HTR-8/SVneo (cell line): ENCODE data around the gene IFITM10.

ENCODE experiments used
- DNase-seq: peaks from one replicate; pipeline ENCODE4 v3.0.0; 2011; ENCODE audit warnings: low spot score, mixed read lengths; ENCODE audit not compliant: insufficient read length
- FAIRE-seq: peaks from 2 replicates; lab custom pipeline; 2011; peaks lifted over from hg19 to GRCh38; lab: Jason Lieb, UNC

Gene IFITM10

GRCh38 chr11:1727096-1727690 is 23.2 kb downstream of the IFITM10 start:
- FAIRE-seq (no peak), DNase-seq (no peak)

- no peak for FAIRE-seq
Measured at GRCh38 chr11:1719781-1720180, 30.6 kb downstream of the IFITM10 start.

GRCh38 chr11:1718326-1718725 is 32.1 kb downstream of the IFITM10 start:
- no peak for FAIRE-seq

More at GRCh38 chr11:1719781-1720180, 30.6 kb downstream of the IFITM10 start:
- no peak for DNase-seq

GRCh38 chr11:1717745-1718144 is 32.6 kb downstream of the IFITM10 start:
- DNase-seq = no peak
- FAIRE-seq = no peak

More at GRCh38 chr11:1718326-1718725, 32.1 kb downstream of the IFITM10 start:
- DNase-seq = no peak

GRCh38 chr11:1714908-1715885 is 35.2 kb downstream of the IFITM10 start:
- FAIRE-seq (no peak), DNase-seq (no peak)

GRCh38 chr11:1708716-1709115 is 41.7 kb downstream of the IFITM10 start:
- no peak for DNase-seq
- FAIRE-seq = no peak

- no peak for FAIRE-seq
- no peak for DNase-seq
Measured at GRCh38 chr11:1707751-1708150, 42.6 kb downstream of the IFITM10 start.

GRCh38 chr11:1706634-1707400 is 43.6 kb downstream of the IFITM10 start:
- FAIRE-seq (peak; percentile 9), DNase-seq (no peak)

- no peak for FAIRE-seq
Measured at GRCh38 chr11:1705126-1706052, 45.0 kb downstream of the IFITM10 start.

GRCh38 chr11:1703146-1703545 is 47.2 kb downstream of the IFITM10 start:
- DNase-seq = no peak
- FAIRE-seq = peak; percentile 69

More at GRCh38 chr11:1705126-1706052, 45.0 kb downstream of the IFITM10 start:
- no peak for DNase-seq

- no peak for DNase-seq
- FAIRE-seq = no peak
Measured at GRCh38 chr11:1702506-1702905, 47.9 kb downstream of the IFITM10 start.

GRCh38 chr11:1701091-1701807 is 49.1 kb downstream of the IFITM10 start:
- FAIRE-seq = no peak
- DNase-seq = no peak

GRCh38 chr11:1699771-1700170 is 50.6 kb downstream of the IFITM10 start:
- FAIRE-seq = no peak
- DNase-seq = no peak

GRCh38 chr11:1696608-1697570 is 53.5 kb downstream of the IFITM10 start, which contains the start of gene KRTAP5-6:
TSS of gene KRTAP5-6 (plus strand) at chr11:1697195. CDS start at chr11:1697246, 51 bp downstream.
- FAIRE-seq (no peak), DNase-seq (no peak)

GRCh38 chr11:1695548-1696108 is 54.8 kb downstream of the IFITM10 start:
- FAIRE-seq = no peak
- no peak for DNase-seq

- DNase-seq = no peak
- no peak for FAIRE-seq
Measured at GRCh38 chr11:1694846-1695547, 55.4 kb downstream of the IFITM10 start.
